HEK293 (cell line): ENCODE data around the gene EPHA6.

ENCODE experiments used
- CTCF ChIA-PET: fragments of 350-600 bp; formaldehyde crosslinking; extraction: SDS; loops from one replicate; lab custom pipeline; 2021; ENCODE audit warnings: antibody characterized with exemption; lab: Yijun Ruan, JAX
- POLR2A ChIA-PET: fragments of 300-600 bp; formaldehyde crosslinking; extraction: SDS; loops from one replicate; lab custom pipeline; 2020; ENCODE audit warnings: antibody characterized with exemption, inconsistent platforms; lab: Yijun Ruan, JAX
- H3K27ac ChIP-seq: fragments of 200-500 bp; sonication (Bioruptor generic); 2 replicates; pipeline ENCODE4 v1.5.1; 2014; ENCODE audit warnings: low read depth, low read length, control low read depth, inconsistent platforms; ENCODE audit errors: extremely low read depth
- H3K36me3 ChIP-seq, 2 experiments: fragments of 200-500 bp in 1 of 2; sonication (Bioruptor generic) in 1 of 2; 1 replicate in 1 of 2; 2 replicates in 1 of 2; pipeline ENCODE4 v1.5.1; 2014 to 2017; ENCODE audit warnings: inconsistent platforms in 2 of 2, low read length in 2 of 2; ENCODE audit not compliant: control insufficient read depth in 2 of 2, insufficient read depth in 1 of 2
- H3K4me1 ChIP-seq: fragments of 200-500 bp; sonication (Bioruptor generic); 2 replicates; pipeline ENCODE4 v1.5.1; 2014; ENCODE audit warnings: mild to moderate bottlenecking, low read length, inconsistent platforms; ENCODE audit not compliant: control insufficient read depth, insufficient read depth
- H3K4me3 ChIP-seq: 2 replicates; pipeline ENCODE4 v1.5.1; 2011; ENCODE audit warnings: low read depth, mild to moderate bottlenecking, control low read depth, low read length, moderate library complexity
- H3K9me3 ChIP-seq: fragments of 200-500 bp; sonication (Bioruptor generic); 2 replicates; pipeline ENCODE4 v1.5.1; 2014; ENCODE audit warnings: low read depth, low read length, inconsistent platforms; ENCODE audit not compliant: control insufficient read depth, insufficient read depth
- BCL11A ChIP-seq: fragments of 450-650 bp; formaldehyde crosslinking; IDR thresholded peaks from 2 replicates; pipeline ENCODE4 v1.5.1; 2016; ENCODE audit warnings: low read depth, missing biosample characterization, missing genetic modification characterization
- BCL6B ChIP-seq: fragments of 450-650 bp; formaldehyde crosslinking; IDR thresholded peaks from 2 replicates; pipeline ENCODE4 v1.5.1; 2017; ENCODE audit warnings: missing biosample characterization, missing genetic modification characterization
- GLI4 ChIP-seq: fragments of 450-650 bp; formaldehyde crosslinking; IDR thresholded peaks from 2 replicates; pipeline ENCODE4 v1.5.1; 2016; ENCODE audit warnings: missing biosample characterization, missing genetic modification characterization
- KLF16 ChIP-seq: fragments of 450-650 bp; formaldehyde crosslinking; IDR thresholded peaks from 2 replicates; pipeline ENCODE4 v1.5.1; 2017; ENCODE audit warnings: missing biosample characterization, missing genetic modification characterization
- MZF1 ChIP-seq: fragments of 450-650 bp; formaldehyde crosslinking; IDR thresholded peaks from 2 replicates; pipeline ENCODE4 v1.5.1; 2017; ENCODE audit warnings: missing biosample characterization, missing genetic modification characterization, borderline replicate concordance
- PBX3 ChIP-seq: sonication (generic); formaldehyde crosslinking; IDR thresholded peaks from 2 replicates; pipeline ENCODE4 v1.8.1; 2022; ENCODE audit warnings: mild to moderate bottlenecking, moderate library complexity, missing genetic modification reagents
- RBAK ChIP-seq: fragments of 450-650 bp; formaldehyde crosslinking; IDR thresholded peaks from 2 replicates; pipeline ENCODE4 v1.5.1; 2016; ENCODE audit warnings: missing biosample characterization, missing genetic modification characterization
- SCRT2 ChIP-seq: fragments of 450-650 bp; formaldehyde crosslinking; IDR thresholded peaks from 2 replicates; pipeline ENCODE4 v1.5.1; 2016; ENCODE audit warnings: missing biosample characterization, missing genetic modification characterization
- TCF7L2 ChIP-seq: IDR thresholded peaks from 2 replicates; pipeline ENCODE4 v1.6.1; 2011; ENCODE audit warnings: low read depth, mild to moderate bottlenecking, inconsistent platforms, low read length, moderate library complexity, borderline replicate concordance
- ZBTB10 ChIP-seq: fragments of 450-650 bp; formaldehyde crosslinking; IDR thresholded peaks from 2 replicates; pipeline ENCODE4 v1.5.1; 2016; ENCODE audit warnings: missing biosample characterization, missing genetic modification characterization
- ZBTB8A ChIP-seq: fragments of 450-650 bp; formaldehyde crosslinking; IDR thresholded peaks from 2 replicates; pipeline ENCODE4 v1.5.1; 2016; ENCODE audit warnings: missing biosample characterization, missing genetic modification characterization
- ZNF121 ChIP-seq: fragments of 450-650 bp; formaldehyde crosslinking; IDR thresholded peaks from 2 replicates; pipeline ENCODE4 v1.5.1; 2016; ENCODE audit warnings: missing biosample characterization, missing genetic modification characterization
- ZNF146 ChIP-seq: fragments of 450-650 bp; formaldehyde crosslinking; IDR thresholded peaks from 2 replicates; pipeline ENCODE4 v1.5.1; 2016; ENCODE audit warnings: missing biosample characterization, missing genetic modification characterization
- ZNF19 ChIP-seq: fragments of 450-650 bp; formaldehyde crosslinking; IDR thresholded peaks from 2 replicates; pipeline ENCODE4; 2016; ENCODE audit warnings: missing biosample characterization, missing genetic modification characterization, low read depth
- ZNF2 ChIP-seq: fragments of 450-650 bp; formaldehyde crosslinking; IDR thresholded peaks from 2 replicates; pipeline ENCODE4 v1.5.1; 2016; ENCODE audit warnings: missing biosample characterization, missing genetic modification characterization
- ZNF280C ChIP-seq: fragments of 450-650 bp; formaldehyde crosslinking; IDR thresholded peaks from 2 replicates; pipeline ENCODE4 v1.5.1; 2016; ENCODE audit warnings: missing biosample characterization, missing genetic modification characterization
- ZNF292 ChIP-seq: fragments of 450-650 bp; formaldehyde crosslinking; IDR thresholded peaks from 2 replicates; pipeline ENCODE4 v1.5.1; 2016; ENCODE audit warnings: low read depth, missing biosample characterization, missing genetic modification characterization, borderline replicate concordance
- ZNF48 ChIP-seq: fragments of 450-650 bp; formaldehyde crosslinking; IDR thresholded peaks from 2 replicates; pipeline ENCODE4 v1.5.1; 2016; ENCODE audit warnings: missing biosample characterization, missing genetic modification characterization
- ZNF549 ChIP-seq: fragments of 450-650 bp; IDR thresholded peaks from 2 replicates; pipeline ENCODE4 v1.5.1; 2018; ENCODE audit warnings: missing biosample characterization, missing genetic modification characterization, mild to moderate bottlenecking, inconsistent platforms, moderate library complexity
- ZNF670 ChIP-seq: fragments of 450-650 bp; formaldehyde crosslinking; IDR thresholded peaks from 2 replicates; pipeline ENCODE4 v1.5.1; 2016; ENCODE audit warnings: missing biosample characterization, missing genetic modification characterization, low read depth
- ZNF843 ChIP-seq: fragments of 450-650 bp; formaldehyde crosslinking; IDR thresholded peaks from 2 replicates; pipeline ENCODE4 v1.5.1; 2016; ENCODE audit warnings: missing biosample characterization, missing genetic modification characterization
- ZSCAN5A ChIP-seq: fragments of 450-650 bp; formaldehyde crosslinking; IDR thresholded peaks from 2 replicates; pipeline ENCODE4 v1.5.1; 2016; ENCODE audit warnings: missing biosample characterization, missing genetic modification characterization

The EPHA6 gene

DNA sequence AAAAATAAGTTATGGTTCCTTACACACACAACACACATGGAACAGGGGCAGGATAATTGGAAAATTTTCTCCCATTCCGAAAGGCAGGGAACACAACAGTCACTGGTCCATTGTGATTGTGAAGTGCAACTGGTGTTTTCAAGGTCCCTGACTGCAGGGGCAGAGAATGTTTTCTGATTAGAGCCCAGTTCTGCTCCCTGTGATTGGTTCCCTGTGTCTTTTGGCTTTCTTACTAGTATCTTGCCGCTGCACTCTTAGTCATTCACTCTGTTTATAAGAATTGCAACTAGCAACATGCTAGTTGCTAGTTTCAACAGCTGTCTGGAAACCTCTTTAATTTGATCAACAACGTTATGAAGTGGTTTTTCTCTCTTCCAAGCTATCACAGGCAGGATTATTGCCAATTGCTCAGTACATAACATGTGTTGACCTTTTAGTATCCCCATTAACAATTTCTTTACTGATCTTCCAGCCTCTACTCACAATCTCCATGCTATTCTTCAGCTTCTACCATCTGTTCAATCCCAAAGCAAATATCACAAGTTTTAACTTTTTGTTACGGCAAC, 177.5 kb downstream of the EPHA6 start (continued):
- TF ChIP-seq SCRT2, result no peak
- no peak for TF ChIP-seq KLF16 (tag by site-specific recombination)
- TF ChIP-seq RBAK, result no peak
- TF ChIP-seq ZSCAN5A (tag by site-specific recombination), result no peak

GRCh38 chr3:96994988-96995387, 180.6 kb downstream of the EPHA6 start:
- H3K27ac ChIP-seq, result no peak overlapping the region
- no peaks in the 10 kb centered on the region for H3K4me1 ChIP-seq
- no peaks in the 10 kb centered on the region for H3K9me3 ChIP-seq
- no peak for TF ChIP-seq TCF7L2
- no peak for TF ChIP-seq BCL6B (tag by site-specific recombination)
- no peak for TF ChIP-seq ZNF280C (tag by site-specific recombination)
- no peak for TF ChIP-seq BCL11A (tag by site-specific recombination)
- TF ChIP-seq ZBTB8A (tag by site-specific recombination), result no peak
- TF ChIP-seq ZNF292 (tag by site-specific recombination), result no peak
- no peak for TF ChIP-seq ZNF48
- TF ChIP-seq GLI4 (tag by site-specific recombination), result no peak
- TF ChIP-seq MZF1 (tag by site-specific recombination), result no peak
- no peak for TF ChIP-seq ZNF843 (tag by site-specific recombination)
- no peak for TF ChIP-seq ZNF19 (tag by site-specific recombination)
- no peaks in the 10 kb centered on the region for H3K36me3 ChIP-seq
- no peak overlapping the region for H3K4me3 ChIP-seq
- POLR2A ChIA-PET, result no interaction called here
- CTCF ChIA-PET, result interaction anchor here (0.6 kb wide), 1 partner anchor 47 kb away, joined by 3 read pairs; no protein-coding TSS in a partner anchor

DNA sequence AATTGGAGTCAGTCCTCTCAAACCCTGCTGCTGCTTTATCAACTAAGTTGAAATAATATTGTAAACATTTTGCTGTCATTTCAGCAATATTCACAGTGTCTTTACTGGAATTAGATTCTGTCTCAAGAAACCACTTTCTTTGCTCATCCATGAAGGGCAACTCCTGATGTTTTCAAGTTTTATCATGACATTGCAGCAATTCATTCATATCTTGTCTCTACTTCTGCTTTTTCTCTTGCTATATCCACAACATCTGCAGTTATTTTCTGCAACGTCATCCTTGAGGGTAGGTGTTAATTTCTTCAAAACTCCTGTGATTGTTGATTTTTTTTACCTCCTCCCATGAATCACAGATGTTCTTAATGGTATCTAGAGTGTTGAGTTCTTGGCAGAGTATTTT, 181.6 kb downstream of the EPHA6 start:
- no peak overlapping the region for H3K4me3 ChIP-seq
- no peaks in the 10 kb centered on the region for H3K9me3 ChIP-seq
- no peaks in the 10 kb centered on the region for H3K4me1 ChIP-seq
- H3K27ac ChIP-seq, result no peak overlapping the region
- CTCF ChIA-PET, result no interaction called here
- no peaks in the 10 kb centered on the region for H3K36me3 ChIP-seq
- POLR2A ChIA-PET, result no interaction called here
- no peak for TF ChIP-seq ZNF121 (tag by site-specific recombination)
- no peak for TF ChIP-seq ZNF146 (tag by site-specific recombination)
- no peak for TF ChIP-seq GLI4 (tag by site-specific recombination)
- no peak for TF ChIP-seq ZNF2 (tag by site-specific recombination)
- no peak for TF ChIP-seq ZNF843 (tag by site-specific recombination)
- TF ChIP-seq PBX3 (CRISPR knock-in tag), result no peak
- no peak for TF ChIP-seq ZNF549 (tag by site-specific recombination)
- TF ChIP-seq ZNF670 (tag by site-specific recombination), result no peak
- TF ChIP-seq ZBTB10, result no peak
